Measurements from ENCODE around the gene DNAH2. TPM values are rescaled to one million over a fixed set of nuclear protein-coding genes. Genes with fewer than 3 reads are reported as not detected.

DNAH2 gene
- under 0.01 TPM in 1 of 2 replicates, not detected in the other for total RNA-seq (2014; rRNA removed; shearing (Covaris generic))

GRCh38 chr17:7716901-7717755 lies at the start of gene DNAH2:
Gene DNAH2 (plus strand): TSS chr17:7717744. CDS start chr17:7719735, 1,991 bp downstream.
- DNase-seq (ENCODE audit: low read depth): peak; percentile 96

- no peak for DNase-seq (ENCODE audit: low read depth)
These were observed 49.1 kb upstream of the DNAH2 start for GRCh38 chr17:7668482-7668881.

GRCh38 chr17:7673239-7673638 lies 44.3 kb upstream of the DNAH2 start:
- DNase-seq (ENCODE audit: low read depth): no peak

GRCh38 chr17:7674934-7675333 lies 42.6 kb upstream of the DNAH2 start:
- no peak for DNase-seq (ENCODE audit: low read depth)

- DNase-seq (ENCODE audit: low read depth): no peak
These were observed 41.0 kb upstream of the DNAH2 start for GRCh38 chr17:7676533-7676932.

GRCh38 chr17:7677388-7678067 lies 40.0 kb upstream of the DNAH2 start:
- DNase-seq (ENCODE audit: low read depth): no peak

DNA sequence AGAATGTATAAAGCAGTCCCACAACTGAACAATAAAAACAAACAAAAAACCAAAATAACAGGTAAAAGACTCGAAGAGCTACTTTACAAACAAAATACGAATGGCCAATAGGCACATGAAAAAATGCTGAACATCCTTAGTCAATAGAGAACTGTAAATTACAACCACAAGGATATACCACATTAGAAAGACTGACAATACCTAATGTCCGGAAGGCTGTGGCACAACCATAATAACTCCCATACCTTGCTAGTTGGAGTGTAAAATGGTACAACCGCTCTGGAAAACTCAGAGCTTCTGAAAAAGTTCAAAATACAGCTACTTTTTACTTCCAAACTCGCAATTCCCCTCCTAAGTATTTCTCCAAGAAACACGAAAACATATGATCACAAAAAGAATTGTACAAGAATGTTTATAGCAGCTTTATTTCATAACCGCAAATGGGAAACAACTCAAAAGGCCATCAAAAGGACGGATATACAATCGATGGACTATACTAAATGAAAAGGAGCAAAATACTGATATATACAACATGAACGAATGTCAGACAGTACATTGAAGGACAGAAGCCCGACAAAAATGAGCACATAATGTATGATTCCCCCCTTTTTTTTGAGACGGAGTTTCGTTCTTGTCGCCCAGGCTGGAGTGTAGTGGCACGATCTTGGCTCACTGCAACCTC lies 32.6 kb upstream of the DNAH2 start:
- DNase-seq (ENCODE audit: low read depth): no peak

- DNase-seq (ENCODE audit: low read depth): peak; percentile 94
These were observed 31.9 kb upstream of the DNAH2 start for GRCh38 chr17:7685533-7686221.

- peak; percentile 83 for DNase-seq (ENCODE audit: low read depth)
These were observed 31.1 kb upstream of the DNAH2 start for GRCh38 chr17:7686222-7687071.

DNA sequence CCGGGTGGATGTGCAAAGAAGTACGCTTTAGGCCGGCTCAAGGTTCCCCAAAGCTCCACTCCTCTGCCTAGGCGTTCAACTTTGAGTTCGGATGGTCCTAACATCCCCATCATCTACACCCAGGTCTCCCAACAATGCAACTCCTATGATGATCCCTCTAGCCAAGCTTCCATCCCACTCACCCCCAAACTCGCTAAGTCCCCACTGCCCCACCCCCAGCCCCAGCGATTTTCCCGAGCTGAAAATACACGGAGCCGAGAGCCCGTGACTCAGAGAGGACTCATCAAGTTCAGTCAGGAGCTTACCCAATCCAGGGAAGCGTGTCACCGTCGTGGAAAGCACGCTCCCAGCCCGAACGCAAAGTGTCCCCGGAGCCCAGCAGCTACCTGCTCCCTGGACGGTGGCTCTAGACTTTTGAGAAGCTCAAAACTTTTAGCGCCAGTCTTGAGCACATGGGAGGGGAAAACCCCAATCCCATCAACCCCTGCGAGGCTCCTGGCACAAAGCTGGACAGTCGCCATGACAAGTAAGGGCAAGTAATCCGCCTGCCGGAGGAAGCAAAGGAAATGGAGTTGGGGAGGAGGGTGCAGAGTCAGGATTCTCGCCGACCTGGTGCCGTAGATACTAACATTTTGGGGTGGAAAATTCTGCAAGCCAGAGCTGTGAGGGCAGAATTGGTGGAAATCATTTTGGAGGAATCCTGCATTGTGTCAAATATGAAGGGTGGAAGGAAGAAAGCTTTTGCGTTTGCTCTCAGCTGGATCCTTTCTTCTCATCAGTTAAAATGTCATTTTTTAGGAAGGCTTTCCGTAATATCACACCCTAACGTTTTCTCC lies 30.3 kb upstream of the DNAH2 start, which contains the start of gene TP53:
TP53 (minus strand) TSS at position 419 of the 836 bp plus-strand sequence. CDS start 10,896 bp downstream, outside the sequence.
- peak; percentile 95 for DNase-seq (ENCODE audit: low read depth)

GRCh38 chr17:7687908-7688807 lies 29.4 kb upstream of the DNAH2 start, which contains the start of gene WRAP53:
Gene WRAP53 (plus strand): TSS chr17:7688477. CDS start chr17:7688649, 172 bp downstream.
- DNase-seq (ENCODE audit: low read depth): peak; percentile 99

DNA sequence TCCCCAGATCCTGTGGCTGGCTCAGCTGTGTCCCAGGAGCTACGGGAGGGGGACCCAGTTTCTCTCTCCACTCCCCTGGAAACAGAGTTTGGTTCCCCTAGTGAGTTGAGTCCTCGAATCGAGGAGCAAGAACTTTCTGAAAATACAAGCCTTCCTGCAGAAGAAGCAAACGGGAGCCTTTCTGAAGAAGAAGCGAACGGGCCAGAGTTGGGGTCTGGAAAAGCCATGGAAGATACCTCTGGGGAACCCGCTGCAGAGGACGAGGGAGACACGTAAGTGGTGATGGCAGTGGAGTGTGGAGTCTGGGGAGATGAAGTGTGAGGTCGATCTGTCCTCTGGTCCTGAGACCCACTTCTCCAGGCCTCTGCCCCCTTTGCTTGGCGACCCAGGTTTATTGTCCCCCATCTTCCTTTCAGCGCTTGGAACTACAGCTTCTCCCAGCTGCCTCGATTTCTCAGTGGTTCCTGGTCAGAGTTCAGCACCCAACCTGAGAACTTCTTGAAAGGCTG lies 28.7 kb upstream of the DNAH2 start:
- DNase-seq (ENCODE audit: low read depth): no peak

DNA sequence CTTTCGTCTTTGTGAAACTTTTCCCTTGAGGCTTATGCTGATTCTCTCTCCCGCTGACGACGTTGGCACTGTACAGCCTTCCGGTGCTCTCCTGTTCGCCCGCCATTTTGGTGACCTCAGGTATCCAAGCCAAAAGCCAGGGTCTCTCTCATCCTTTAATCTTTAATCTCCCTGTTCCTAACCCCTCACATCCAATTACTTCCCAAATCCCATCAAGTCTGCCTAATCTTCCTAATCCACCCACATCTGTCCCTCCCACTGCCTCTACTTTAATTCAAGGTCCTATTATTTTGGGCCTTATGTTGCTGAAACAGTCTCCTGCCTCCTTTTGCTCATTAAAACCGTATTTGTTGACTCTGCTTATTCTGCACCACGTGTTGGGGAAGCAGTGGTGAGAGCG lies 22.0 kb upstream of the DNAH2 start:
- DNase-seq (ENCODE audit: low read depth): no peak

- no peak for DNase-seq (ENCODE audit: low read depth)
These were observed 19.5 kb upstream of the DNAH2 start for GRCh38 chr17:7697828-7698588.

- no peak for DNase-seq (ENCODE audit: low read depth)
These were observed 17.0 kb upstream of the DNAH2 start for GRCh38 chr17:7700510-7700909.

DNA sequence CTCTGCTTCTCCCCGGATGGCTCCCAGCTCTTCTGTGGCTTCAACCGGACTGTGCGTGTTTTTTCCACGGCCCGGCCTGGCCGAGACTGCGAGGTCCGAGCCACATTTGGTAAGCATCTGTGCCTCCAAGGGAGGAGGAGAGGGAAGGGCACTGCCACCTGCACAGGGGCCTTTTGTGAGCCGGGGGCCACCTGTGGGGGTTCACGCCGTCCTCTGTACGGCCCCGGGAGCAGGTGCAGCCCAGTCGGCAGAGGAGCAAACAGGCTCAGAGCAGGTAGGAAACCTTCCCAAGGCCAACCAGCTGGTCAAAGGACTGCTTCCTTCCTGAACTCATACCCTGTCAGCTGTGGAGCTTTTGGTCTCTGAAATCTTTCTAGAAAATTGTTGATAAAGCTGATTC lies 15.9 kb upstream of the DNAH2 start:
- DNase-seq (ENCODE audit: low read depth): no peak

DNA sequence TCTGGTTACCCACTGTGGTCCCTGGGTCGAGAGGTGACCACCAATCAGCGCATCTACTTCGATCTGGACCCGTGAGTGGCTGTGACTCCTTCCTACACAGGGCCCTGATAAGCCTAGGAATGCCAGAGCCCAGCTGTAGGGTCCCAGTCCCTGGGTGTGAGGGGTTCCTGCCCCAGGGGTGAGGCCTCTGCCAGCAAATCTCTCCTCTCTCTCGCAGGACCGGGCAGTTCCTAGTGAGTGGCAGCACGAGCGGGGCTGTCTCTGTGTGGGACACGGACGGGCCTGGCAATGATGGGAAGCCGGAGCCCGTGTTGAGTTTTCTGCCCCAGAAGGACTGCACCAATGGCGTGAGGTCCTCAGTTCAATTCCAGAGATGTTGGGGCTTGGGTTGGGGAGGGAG lies 14.8 kb upstream of the DNAH2 start:
- no peak for DNase-seq (ENCODE audit: low read depth)

All from Daoy (cell line).